Breast epithelium (tissue), 3 donors: ENCODE data around the gene TMPRSS9.

ENCODE experiments used
- CTCF ChIP-seq, 3 donors: fragments of 450-650 bp; IDR thresholded peaks; one replicate each; pipeline ENCODE4 v1.5.1; 2016 to 2017; ENCODE audit warnings: antibody characterized with exemption in 3 of 3, mild to moderate bottlenecking in 3 of 3, moderate library complexity in 3 of 3
- POLR2A ChIP-seq: fragments of 450-650 bp; IDR thresholded peaks from one replicate; pipeline ENCODE4 v1.6.1; 2016; ENCODE audit warnings: antibody characterized with exemption, mild to moderate bottlenecking, moderate library complexity

- TF ChIP-seq CTCF (IDR thresholded peaks at IDR 0.05), result no peak
- no peak for TF ChIP-seq POLR2A
These were observed 34.0 kb downstream of the TMPRSS9 start for GRCh38 chr19:2394054-2394441.
